ENCODE data around the gene LRBA.

LRBA gene

GRCh38 chr4:150699599-150699998 lies 315.5 kb downstream of the LRBA start:
- no peaks in the 10 kb centered on the region for H4K20me1 ChIP-seq (ENCODE audit: control insufficient read depth, insufficient read depth, low read depth, low read length)
- no peaks in the 10 kb centered on the region for H3K9me2 ChIP-seq (replicated peaks; ENCODE audit: control insufficient read depth, low read length)
- H3K79me2 ChIP-seq (ENCODE audit: control insufficient read depth, low read length), result no peaks in the 10 kb centered on the region
- H3K9me3 ChIP-seq (ENCODE audit: control insufficient read depth, insufficient read depth, low read length), result no peaks in the 10 kb centered on the region
- H3K36me3 ChIP-seq (ENCODE audit: control insufficient read depth, low read length), result no peaks in the 10 kb centered on the region
- TF ChIP-seq EZH2phosphoT487 (IDR thresholded peaks at IDR 0.05; ENCODE audit: borderline replicate concordance, low read length) (no peak), CTCF (IDR thresholded peaks at IDR 0.05; ENCODE audit: low read depth, low read length, poor library complexity, severe bottlenecking) (no peak)
- no peak overlapping the region for H3K27ac ChIP-seq (ENCODE audit: low read depth, low read length)
- no peaks in the 10 kb centered on the region for H3K27me3 ChIP-seq (ENCODE audit: control insufficient read depth, low read length)
- no peak overlapping the region for H3K4me3 ChIP-seq (ENCODE audit: low read length)
- H3K4me1 ChIP-seq (ENCODE audit: control insufficient read depth, low read length), result no peaks in the 10 kb centered on the region
- H3K4me2 ChIP-seq (ENCODE audit: low read length), result no peak overlapping the region
- no peaks in the 10 kb centered on the region for H3F3A ChIP-seq (ENCODE audit: control insufficient read depth, insufficient read depth)

- Histone ChIP-seq H3K9me2 (replicated peaks; ENCODE audit: control insufficient read depth, low read length) (no peaks in the 10 kb centered on the region), H3K4me3 (ENCODE audit: low read length) (no peak overlapping the region), H3K4me2 (ENCODE audit: low read length) (no peak overlapping the region), H3F3A (ENCODE audit: control insufficient read depth, insufficient read depth) (no peaks in the 10 kb centered on the region), H3K27ac (ENCODE audit: low read depth, low read length) (no peak overlapping the region), H3K36me3 (ENCODE audit: control insufficient read depth, low read length) (no peaks in the 10 kb centered on the region), H4K20me1 (ENCODE audit: control insufficient read depth, insufficient read depth, low read depth, low read length) (no peaks in the 10 kb centered on the region), H3K9me3 (ENCODE audit: control insufficient read depth, insufficient read depth, low read length) (no peaks in the 10 kb centered on the region), H3K4me1 (ENCODE audit: control insufficient read depth, low read length) (no peaks in the 10 kb centered on the region), H3K27me3 (ENCODE audit: control insufficient read depth, low read length) (no peaks in the 10 kb centered on the region), H3K79me2 (ENCODE audit: control insufficient read depth, low read length) (no peaks in the 10 kb centered on the region)
- TF ChIP-seq CTCF (IDR thresholded peaks at IDR 0.05; ENCODE audit: low read depth, low read length, poor library complexity, severe bottlenecking), result no peak
- no peak for TF ChIP-seq EZH2phosphoT487 (IDR thresholded peaks at IDR 0.05; ENCODE audit: borderline replicate concordance, low read length)
Measured at GRCh38 chr4:150695162-150695561, 319.9 kb downstream of the LRBA start.

GRCh38 chr4:150694438-150694837 lies 320.6 kb downstream of the LRBA start:
- Histone ChIP-seq H3K27me3 (ENCODE audit: control insufficient read depth, low read length) (no peaks in the 10 kb centered on the region), H3K79me2 (ENCODE audit: control insufficient read depth, low read length) (no peaks in the 10 kb centered on the region), H4K20me1 (ENCODE audit: control insufficient read depth, insufficient read depth, low read depth, low read length) (no peaks in the 10 kb centered on the region), H3K9me3 (ENCODE audit: control insufficient read depth, insufficient read depth, low read length) (no peaks in the 10 kb centered on the region), H3K4me3 (ENCODE audit: low read length) (no peak overlapping the region), H3K36me3 (ENCODE audit: control insufficient read depth, low read length) (no peaks in the 10 kb centered on the region), H3K4me1 (ENCODE audit: control insufficient read depth, low read length) (no peaks in the 10 kb centered on the region), H3F3A (ENCODE audit: control insufficient read depth, insufficient read depth) (no peaks in the 10 kb centered on the region), H3K4me2 (ENCODE audit: low read length) (no peak overlapping the region), H3K27ac (ENCODE audit: low read depth, low read length) (no peak overlapping the region), H3K9me2 (replicated peaks; ENCODE audit: control insufficient read depth, low read length) (no peaks in the 10 kb centered on the region)
- TF ChIP-seq CTCF (IDR thresholded peaks at IDR 0.05; ENCODE audit: low read depth, low read length, poor library complexity, severe bottlenecking) (no peak), EZH2phosphoT487 (IDR thresholded peaks at IDR 0.05; ENCODE audit: borderline replicate concordance, low read length) (no peak)
